ENCODE results near the gene MSMO1. TPM values are rescaled to one million over a fixed set of nuclear protein-coding genes. Genes with fewer than 3 reads are reported as not detected.
"Not testable (repeated sequence)": the region's sequence is repeated elsewhere in the genome, so short reads cannot be mapped to it uniquely, and the experiment has no call there.

The MSMO1 gene
- total RNA-seq, 3 donors from 2014 or later = 41.1 to 123 (median 117) TPM

DNA sequence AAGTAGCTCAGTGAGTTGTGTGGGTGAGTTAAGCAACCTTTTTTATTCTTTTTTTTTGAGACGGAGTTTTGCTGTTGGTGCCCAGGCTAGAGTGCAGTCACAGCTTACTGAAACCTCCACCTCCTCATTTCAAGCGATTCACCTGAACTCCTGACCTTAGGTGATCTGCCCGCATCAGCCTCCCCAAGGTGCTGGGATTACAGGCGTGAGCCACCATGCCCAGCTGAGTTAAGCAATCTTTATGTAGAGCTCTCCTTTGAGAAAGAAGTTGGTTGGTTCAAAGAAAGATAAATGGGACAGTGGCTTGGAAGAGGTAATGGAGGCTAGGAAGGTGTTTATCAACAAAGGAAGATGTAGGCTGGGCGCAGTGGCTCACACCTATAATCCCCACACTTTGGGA lies 3.2 kb downstream of the MSMO1 start:
- ATAC-seq = no peak
- peaks cover 4% of the 10 kb centered on the region for H3K4me1 ChIP-seq (ENCODE audit: low read depth)
- DNase-seq = no peak
- peaks cover 4% of the 10 kb centered on the region for H3K36me3 ChIP-seq (ENCODE audit: low read depth)
- no peaks in the 10 kb centered on the region for H3K9me3 ChIP-seq
- no peak overlapping the region for H3K4me3 ChIP-seq
- intact Hi-C loops (cut with DNase I, micrococcal nuclease) = no loop called here
- TF ChIP-seq CTCF (IDR thresholded peaks at IDR 0.05) = no peak

DNA sequence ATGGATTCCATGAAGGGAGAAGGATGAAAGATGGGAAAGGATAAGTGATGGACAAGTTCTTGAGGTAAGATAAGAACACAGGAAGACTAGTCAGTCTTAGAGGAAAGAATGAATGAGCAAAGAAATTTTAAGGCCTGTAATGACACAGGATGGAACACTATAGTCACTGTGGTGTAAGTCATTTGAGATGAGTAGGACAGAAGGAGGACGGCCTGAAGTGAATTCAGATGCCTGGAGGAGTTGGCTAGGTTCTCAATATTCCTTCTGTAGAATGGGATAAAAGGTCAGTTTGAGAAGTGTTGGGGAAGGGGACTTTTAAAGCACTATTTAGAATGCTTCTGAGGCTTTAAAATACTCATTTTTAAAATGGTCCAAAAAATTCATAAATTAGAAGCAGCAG lies 3.9 kb downstream of the MSMO1 start:
- Histone ChIP-seq H3K9me3 (no peaks in the 10 kb centered on the region), H3K4me3 (no peak overlapping the region), H3K36me3 (ENCODE audit: low read depth) (peaks cover 4% of the 10 kb centered on the region), H3K4me1 (ENCODE audit: low read depth) (peaks cover 4% of the 10 kb centered on the region)
- ATAC-seq (no peak), DNase-seq (no peak)
- no peak for TF ChIP-seq CTCF (IDR thresholded peaks at IDR 0.05)
- intact Hi-C loops (cut with DNase I, micrococcal nuclease) = no loop called here

GRCh38 chr4:165331823-165332222 lies 4.4 kb downstream of the MSMO1 start:
- Histone ChIP-seq H3K4me1 (ENCODE audit: low read depth) (peaks cover 4% of the 10 kb centered on the region), H3K9me3 (no peaks in the 10 kb centered on the region), H3K36me3 (ENCODE audit: low read depth) (peaks cover 4% of the 10 kb centered on the region), H3K4me3 (no peak overlapping the region)
- DNase-seq = no peak
- no peak for ATAC-seq
- intact Hi-C loops (cut with DNase I, micrococcal nuclease) = no loop called here
- no peak for TF ChIP-seq CTCF (IDR thresholded peaks at IDR 0.05)

DNA sequence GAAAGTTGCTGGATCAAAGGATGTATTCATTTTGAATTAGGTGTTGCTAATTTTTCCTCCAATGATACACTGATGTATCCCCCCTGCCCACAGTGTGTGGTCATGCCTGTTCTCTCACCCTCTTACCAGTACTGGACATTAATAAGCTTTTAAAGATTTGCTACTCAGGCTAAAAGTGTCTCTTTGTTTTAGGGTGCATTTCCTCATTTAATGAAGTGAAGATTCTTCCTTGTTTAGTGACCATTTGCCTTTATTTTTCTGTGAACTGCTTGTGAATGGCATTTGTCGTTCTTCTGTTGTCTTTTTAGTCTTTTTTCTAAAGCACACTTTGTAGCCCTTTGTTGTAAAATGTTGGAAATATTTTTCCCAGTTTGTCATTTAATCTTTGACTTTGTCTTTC lies 5.0 kb downstream of the MSMO1 start:
- peaks cover 4% of the 10 kb centered on the region for H3K36me3 ChIP-seq (ENCODE audit: low read depth)
- no peaks in the 10 kb centered on the region for H3K9me3 ChIP-seq
- no peak for DNase-seq
- intact Hi-C loops (cut with DNase I, micrococcal nuclease) = no loop called here
- ATAC-seq = no peak
- TF ChIP-seq CTCF (IDR thresholded peaks at IDR 0.05) = no peak
- no peak overlapping the region for H3K4me3 ChIP-seq
- peaks cover 4% of the 10 kb centered on the region for H3K4me1 ChIP-seq (ENCODE audit: low read depth)

DNA sequence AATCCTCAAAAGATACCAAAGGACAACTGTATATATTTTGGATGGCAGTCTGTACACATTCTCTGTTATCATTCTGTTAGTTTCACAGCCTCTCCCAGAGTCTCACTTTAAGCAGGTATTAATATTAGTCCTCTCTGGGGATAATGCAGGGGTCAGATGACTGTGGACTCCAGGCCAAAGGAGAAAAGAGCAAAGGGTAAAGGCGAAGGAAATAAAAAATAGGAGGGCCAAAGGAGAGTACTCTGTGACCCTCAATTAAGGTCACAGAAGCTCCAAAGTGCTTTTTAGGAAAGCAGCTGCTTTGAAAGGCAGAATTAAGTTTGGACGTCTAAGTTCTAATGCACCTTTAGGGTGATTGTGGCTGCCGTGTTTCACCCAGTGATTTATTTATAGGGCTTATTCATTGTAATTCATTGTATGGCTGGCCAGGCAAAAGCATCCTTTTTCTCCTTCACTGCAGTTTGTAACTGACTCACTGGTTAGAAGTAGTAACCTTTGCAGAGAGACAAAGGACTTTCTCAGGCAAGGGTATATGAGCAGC lies 7.8 kb downstream of the MSMO1 start:
- H3K4me1 ChIP-seq (ENCODE audit: low read depth) = no peaks in the 10 kb centered on the region
- intact Hi-C loops (cut with DNase I, micrococcal nuclease) = no loop called here
- ATAC-seq (no peak), DNase-seq (no peak)
- no peak for TF ChIP-seq CTCF (IDR thresholded peaks at IDR 0.05)
- no peak overlapping the region for H3K4me3 ChIP-seq
- H3K36me3 ChIP-seq (ENCODE audit: low read depth) = peaks cover 4% of the 10 kb centered on the region
- H3K9me3 ChIP-seq = no peaks in the 10 kb centered on the region

- TF ChIP-seq CTCF (IDR thresholded peaks at IDR 0.05) = no peak
- H3K4me1 ChIP-seq (ENCODE audit: low read depth) = no peaks in the 10 kb centered on the region
- no peaks in the 10 kb centered on the region for H3K9me3 ChIP-seq
- intact Hi-C loops (cut with DNase I, micrococcal nuclease) = no loop called here
- H3K36me3 ChIP-seq (ENCODE audit: low read depth) = peaks cover 4% of the 10 kb centered on the region
- no peak overlapping the region for H3K4me3 ChIP-seq
- DNase-seq (no peak), ATAC-seq (no peak)
Measured at GRCh38 chr4:165336743-165337142, 9.3 kb downstream of the MSMO1 start.

GRCh38 chr4:165342340-165342739 lies 14.9 kb downstream of the MSMO1 start:
- not testable (repeated sequence) for DNase-seq; H3K36me3 ChIP-seq (ENCODE audit: low read depth); H3K4me1 ChIP-seq (ENCODE audit: low read depth); ATAC-seq; H3K9me3 ChIP-seq; H3K4me3 ChIP-seq
- intact Hi-C loops (cut with DNase I, micrococcal nuclease) = loop anchor here in 1 of 2 donors (10.0 kb wide), 1 partner anchor 208 kb away; no protein-coding TSS in a partner anchor

All from mucosa of descending colon (tissue), 3 donors.